Gastrocnemius medialis (tissue), 4 donors: ENCODE results near the gene PECR. TPM values are rescaled to one million over a fixed set of nuclear protein-coding genes. Genes with fewer than 3 reads are reported as not detected.

Experiments
- ATAC-seq, 2 donors: fragments of 150-250 bp; one replicate each; pipeline ENCODE4 v1.9.1; 2016
- DNase-seq, 2 donors: peaks; one replicate each; pipeline ENCODE4 v3.0.0-alpha.2; 2019
- H3K27ac ChIP-seq, 4 donors: fragments of 200-600 bp; sonication (generic); 1 replicate in 1 of 4; 2 replicates in 3 of 4; pipeline ENCODE4 v1.5.1; 2016 to 2018; ENCODE audit warnings: mild to moderate bottlenecking in 2 of 4, moderate library complexity in 1 of 4
- H3K27me3 ChIP-seq, 3 donors: fragments of 200-600 bp; sonication (generic) in 2 of 3; 1 replicate in 1 of 3; 2 replicates in 2 of 3; pipeline versions ENCODE4 v1.5.1 to v1.6.0; 2016 to 2019; ENCODE audit warnings: mild to moderate bottlenecking in 1 of 3, moderate library complexity in 1 of 3
- H3K36me3 ChIP-seq, 2 donors: fragments of 200-600 bp; sonication (generic) in 1 of 2; one replicate each; pipeline ENCODE4 v1.5.1; 2017 to 2018
- H3K4me1 ChIP-seq, 2 donors: fragments of 200-600 bp; sonication (generic) in 1 of 2; one replicate each; pipeline ENCODE4 v1.5.1; 2016 to 2017; ENCODE audit warnings: mild to moderate bottlenecking in 2 of 2
- H3K4me3 ChIP-seq, 4 donors: fragments of 200-600 bp; sonication (generic) in 3 of 4; 1 replicate in 1 of 4; 2 replicates in 3 of 4; pipeline ENCODE4 v1.5.1; 2016 to 2019; ENCODE audit warnings: mild to moderate bottlenecking in 2 of 4
- H3K9me3 ChIP-seq, 3 donors: fragments of 200-600 bp; sonication (generic) in 2 of 3; 1 replicate in 1 of 3; 2 replicates in 2 of 3; pipeline ENCODE4 v1.5.1; 2016 to 2019
- POLR2A ChIP-seq, 2 donors: fragments of 450-650 bp; IDR thresholded peaks; one replicate each; pipeline ENCODE4 v1.6.1; 2017; ENCODE audit warnings: antibody characterized with exemption in 2 of 2, mild to moderate bottlenecking in 2 of 2, moderate library complexity in 2 of 2
- in situ Hi-C, 4 donors: fragments of 200-750 bp; cut with MboI; loops; one replicate each; pipeline versions ENCODE4 v1.15.0 to v1.8.0; 2017; ENCODE audit warnings: low sequenced_read_pairs in 4 of 4
- intact Hi-C: fragments of 100-400 bp; cut with DNase I; formaldehyde crosslinking; loops from one replicate; pipeline ENCODE4 v1.15.1; 2023; ENCODE audit warnings: low total_unique reads
- total RNA-seq, 4 donors: library from RNA; depleted of rRNA; stranded (reverse); fragments of >200 nt; gene quantifications; one replicate each; pipeline versions ENCODE4 v1.1.0 to v1.2.3, GENCODE V29; 2016
- TF ChIP-seq, protein P1 (sequence below), 5 experiments: fragments of 450-650 bp in 3 of 5; fragments of 200-600 bp in 2 of 5; sonication (generic) in 2 of 5; IDR thresholded peaks in 4 of 5; conservative IDR thresholded peaks in 1 of 5; 1 replicate in 4 of 5; 2 replicates in 1 of 5; pipeline ENCODE4 v1.5.1; 2016 to 2019; ENCODE audit warnings: antibody characterized with exemption in 5 of 5, mild to moderate bottlenecking in 3 of 5, moderate library complexity in 3 of 5

The PECR gene
- total RNA-seq, 4 donors from 2014 or later: 0.42 to 7.5 (median 1.5) TPM

DNA sequence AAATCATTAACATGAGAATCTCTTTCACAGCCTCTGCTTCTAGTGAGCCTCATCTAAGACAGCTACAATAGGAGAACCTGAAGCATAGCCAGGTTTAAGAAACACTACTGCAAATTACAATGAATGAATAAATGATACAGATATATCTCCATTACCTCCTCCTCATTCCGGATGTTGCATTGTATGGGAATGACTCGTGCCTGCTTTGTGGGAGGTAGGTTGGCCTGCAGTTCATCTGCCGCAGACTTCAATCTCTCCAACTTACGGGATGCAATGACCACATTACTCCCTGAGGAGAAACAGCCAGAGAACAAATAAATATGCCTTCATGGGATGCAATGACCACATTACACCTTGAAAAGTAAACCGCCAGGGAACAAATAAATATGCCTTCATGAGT lies 15.4 kb downstream of the PECR start:
- Histone ChIP-seq H3K27ac (no peak overlapping the region), H3K27me3 (no peaks in the 10 kb centered on the region), H3K9me3 (no peaks in the 10 kb centered on the region), H3K4me3 (no peak overlapping the region), H3K36me3 (no peaks in the 10 kb centered on the region), H3K4me1 (no peaks in the 10 kb centered on the region)
- DNase-seq (no peak), ATAC-seq (no peak)
- TF ChIP-seq, protein P1, sequence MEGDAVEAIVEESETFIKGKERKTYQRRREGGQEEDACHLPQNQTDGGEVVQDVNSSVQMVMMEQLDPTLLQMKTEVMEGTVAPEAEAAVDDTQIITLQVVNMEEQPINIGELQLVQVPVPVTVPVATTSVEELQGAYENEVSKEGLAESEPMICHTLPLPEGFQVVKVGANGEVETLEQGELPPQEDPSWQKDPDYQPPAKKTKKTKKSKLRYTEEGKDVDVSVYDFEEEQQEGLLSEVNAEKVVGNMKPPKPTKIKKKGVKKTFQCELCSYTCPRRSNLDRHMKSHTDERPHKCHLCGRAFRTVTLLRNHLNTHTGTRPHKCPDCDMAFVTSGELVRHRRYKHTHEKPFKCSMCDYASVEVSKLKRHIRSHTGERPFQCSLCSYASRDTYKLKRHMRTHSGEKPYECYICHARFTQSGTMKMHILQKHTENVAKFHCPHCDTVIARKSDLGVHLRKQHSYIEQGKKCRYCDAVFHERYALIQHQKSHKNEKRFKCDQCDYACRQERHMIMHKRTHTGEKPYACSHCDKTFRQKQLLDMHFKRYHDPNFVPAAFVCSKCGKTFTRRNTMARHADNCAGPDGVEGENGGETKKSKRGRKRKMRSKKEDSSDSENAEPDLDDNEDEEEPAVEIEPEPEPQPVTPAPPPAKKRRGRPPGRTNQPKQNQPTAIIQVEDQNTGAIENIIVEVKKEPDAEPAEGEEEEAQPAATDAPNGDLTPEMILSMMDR (IDR thresholded peaks at IDR 0.05 in 4 of 5, conservative IDR thresholded peaks at IDR 0.05 in 1 of 5): no peak
- no peak for TF ChIP-seq POLR2A (IDR thresholded peaks at IDR 0.05)
- intact Hi-C loops (no loop called here), in situ Hi-C loops (no loop called here)

GRCh38 chr2:216064665-216065064 lies 16.9 kb downstream of the PECR start:
- no peaks in the 10 kb centered on the region for H3K27me3 ChIP-seq
- in situ Hi-C loops (no loop called here), intact Hi-C loops (no loop called here)
- no peak for TF ChIP-seq POLR2A (IDR thresholded peaks at IDR 0.05)
- TF ChIP-seq, protein P1 (IDR thresholded peaks at IDR 0.05 in 4 of 5, conservative IDR thresholded peaks at IDR 0.05 in 1 of 5): no peak
- H3K27ac ChIP-seq: no peak overlapping the region
- H3K9me3 ChIP-seq: no peaks in the 10 kb centered on the region
- no peaks in the 10 kb centered on the region for H3K36me3 ChIP-seq
- ATAC-seq: no peak
- no peak for DNase-seq
- no peaks in the 10 kb centered on the region for H3K4me1 ChIP-seq
- no peak overlapping the region for H3K4me3 ChIP-seq

- Histone ChIP-seq H3K4me3 (no peak overlapping the region), H3K9me3 (no peaks in the 10 kb centered on the region), H3K27ac (no peak overlapping the region), H3K36me3 (no peaks in the 10 kb centered on the region), H3K4me1 (no peaks in the 10 kb centered on the region), H3K27me3 (no peaks in the 10 kb centered on the region)
- DNase-seq: no peak
- in situ Hi-C loops (no loop called here), intact Hi-C loops (no loop called here)
- TF ChIP-seq, protein P1 (IDR thresholded peaks at IDR 0.05 in 4 of 5, conservative IDR thresholded peaks at IDR 0.05 in 1 of 5): no peak
- TF ChIP-seq POLR2A (IDR thresholded peaks at IDR 0.05): no peak
- no peak for ATAC-seq
Observed at GRCh38 chr2:216064014-216064630, 17.5 kb downstream of the PECR start.

DNA sequence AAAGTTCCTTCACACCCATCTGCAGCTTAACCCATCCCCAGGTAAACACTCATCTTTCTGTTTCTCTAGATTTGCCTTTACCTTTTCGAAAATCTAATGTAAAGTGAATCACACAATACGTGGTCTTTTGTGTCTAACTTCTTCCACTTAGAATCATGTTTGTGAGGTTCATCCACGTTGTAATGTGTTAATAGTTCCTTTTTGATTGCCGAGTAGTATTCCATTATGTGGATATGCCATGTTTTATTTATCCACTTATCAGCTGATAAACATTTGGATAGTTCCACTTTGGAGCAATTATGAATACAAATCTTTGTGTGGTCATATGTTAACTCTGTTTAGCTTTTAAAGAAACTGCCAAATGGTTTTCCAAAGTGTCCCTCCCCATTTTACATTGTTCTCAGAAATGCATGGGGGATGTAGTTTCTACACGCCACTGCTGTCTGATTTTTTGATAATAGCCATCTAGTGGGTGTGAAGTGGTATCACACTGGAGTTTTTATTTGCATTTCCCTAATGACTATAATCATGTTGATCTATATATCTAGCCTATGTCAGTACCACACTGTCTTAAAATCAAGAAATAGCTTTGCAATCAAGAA lies 22.3 kb downstream of the PECR start:
- TF ChIP-seq, protein P1 (IDR thresholded peaks at IDR 0.05 in 4 of 5, conservative IDR thresholded peaks at IDR 0.05 in 1 of 5): no peak
- TF ChIP-seq POLR2A (IDR thresholded peaks at IDR 0.05): no peak
- Histone ChIP-seq H3K36me3 (no peaks in the 10 kb centered on the region), H3K27me3 (no peaks in the 10 kb centered on the region), H3K9me3 (no peaks in the 10 kb centered on the region), H3K4me3 (no peak overlapping the region), H3K4me1 (no peaks in the 10 kb centered on the region), H3K27ac (no peak overlapping the region)
- in situ Hi-C loops (no loop called here), intact Hi-C loops (no loop called here)
- ATAC-seq (no peak), DNase-seq (no peak)
